HepG2 (cell line): Measurements from ENCODE around the gene LRRC74A.

Source experiments
- CTCF ChIP-seq: sonication (generic); formaldehyde crosslinking; IDR thresholded peaks from 2 replicates; pipeline ENCODE4 v1.5.0; 2020; ENCODE audit warnings: mild to moderate bottlenecking, missing genetic modification reagents, moderate library complexity
- GMEB1 ChIP-seq: sonication (generic); formaldehyde crosslinking; IDR thresholded peaks from 2 replicates; pipeline ENCODE4 v1.5.1; 2020; ENCODE audit warnings: missing genetic modification reagents, mild to moderate bottlenecking, borderline replicate concordance
- KDM5A ChIP-seq: fragments of 200-600 bp; sonication (generic); IDR thresholded peaks from 2 replicates; pipeline ENCODE4 v1.7.0; 2018; ENCODE audit warnings: antibody characterized with exemption, mild to moderate bottlenecking, low read length, borderline replicate concordance
- POLR2A ChIP-seq, 2 experiments: IDR thresholded peaks; 2 replicates each; pipeline ENCODE4 v1.6.1; 2011; ENCODE audit warnings: low read depth in 2 of 2, low read length in 2 of 2, mild to moderate bottlenecking in 1 of 2, moderate library complexity in 1 of 2; ENCODE audit not compliant: insufficient read depth in 1 of 2
- PREB ChIP-seq: sonication (generic); formaldehyde crosslinking; IDR thresholded peaks from 2 replicates; pipeline ENCODE4 v1.4.0; 2020; ENCODE audit warnings: missing genetic modification reagents
- ZHX1 ChIP-seq: sonication (generic); formaldehyde crosslinking; IDR thresholded peaks from 2 replicates; pipeline ENCODE4 v1.8.1; 2022; ENCODE audit warnings: low read depth, mild to moderate bottlenecking, missing genetic modification reagents
- ZNF30 ChIP-seq: sonication (generic); formaldehyde crosslinking; IDR thresholded peaks from 2 replicates; pipeline ENCODE4 v1.5.0; 2020; ENCODE audit warnings: mild to moderate bottlenecking, missing genetic modification reagents

- TF ChIP-seq PREB (CRISPR knock-in tag) (no peak), CTCF (CRISPR knock-in tag) (no peak), KDM5A (no peak), POLR2A (IDR thresholded peaks at IDR 0.05; ENCODE audit: insufficient read depth in 1 of 2, low read depth in 2 of 2, low read length in 2 of 2) (no peak), ZHX1 (CRISPR knock-in tag) (no peak), GMEB1 (no peak), ZNF30 (no peak)
These were observed 32.3 kb upstream of the LRRC74A start for GRCh38 chr14:76793956-76794355.
